Heart left ventricle (tissue), 13 donors: Measurements from ENCODE around the gene EVL.

Source experiments
- CTCF ChIP-seq, 12 donors: fragments of 200-600 bp; sonication (generic) in 4 of 12; IDR thresholded peaks; one replicate each; pipeline versions ENCODE4 v1.5.0 to v1.8.0; 2018 to 2022; ENCODE audit warnings: antibody characterized with exemption in 12 of 12, mild to moderate bottlenecking in 5 of 12
- POLR2A ChIP-seq, 2 donors: fragments of 450-650 bp; IDR thresholded peaks; one replicate each; pipeline ENCODE4 v1.6.1; 2017; ENCODE audit warnings: antibody characterized with exemption in 2 of 2, mild to moderate bottlenecking in 2 of 2, moderate library complexity in 2 of 2
- donor health status: ischemic (EF 13 %, LVEDD 7.1; RV severe dilation, severe dysfunction).
- donor health status: DM: no; HTN: yes; CAD: no.
- donor health status: DM: no; HTN: no; CAD: no.
- donor health status: ischemic (EF 25% LVEDD 6.9; RV normal size, moderate dysfunction).
- donor health status: ischemic (EF 25% LVEDD 5.7; RV mildly dilated, moderate dysfunction).
- donor health status: ischemic (EF 35%, LVEDD 5.7; RV mildly dilated, moderate dysfunction).
- donor health status: nonischemic (EF 11% LVEDD 7.7; RV severe dilation, severe dysfunction).
- donor health status: DM: yes; HTN: yes; CAD: no.
- donor health status: PGD.
- donor health status: ischemic (EF 29% LVEDD 5.4; RV normal size, mild dysfunction).
- donor health status: nonischemic (EF 23%, LVEDD 6.1; RV moderate dilation, normal function).

- TF ChIP-seq POLR2A (IDR thresholded peaks at IDR 0.05) (no peak), CTCF (IDR thresholded peaks at IDR 0.05) (no peak)
Observed at GRCh38 chr14:100127853-100128455, 62.7 kb downstream of the EVL start.
